ENCODE data around the gene TWNK. TPM values are rescaled to one million over a fixed set of nuclear protein-coding genes. Genes with fewer than 3 reads are reported as not detected.

TWNK gene
- total RNA-seq, 1 donor: 3.9 TPM

GRCh38 chr10:101035314-101035713, 48.0 kb downstream of the TWNK start:
- H3K4me3 ChIP-seq (ENCODE audit: low read depth, low read length): no peak overlapping the region
- TF ChIP-seq CTCF (IDR thresholded peaks at IDR 0.05; ENCODE audit: insufficient read depth, low read depth, low read length): no peak
- DNase-seq (ENCODE audit: low read depth): no peak

DNA sequence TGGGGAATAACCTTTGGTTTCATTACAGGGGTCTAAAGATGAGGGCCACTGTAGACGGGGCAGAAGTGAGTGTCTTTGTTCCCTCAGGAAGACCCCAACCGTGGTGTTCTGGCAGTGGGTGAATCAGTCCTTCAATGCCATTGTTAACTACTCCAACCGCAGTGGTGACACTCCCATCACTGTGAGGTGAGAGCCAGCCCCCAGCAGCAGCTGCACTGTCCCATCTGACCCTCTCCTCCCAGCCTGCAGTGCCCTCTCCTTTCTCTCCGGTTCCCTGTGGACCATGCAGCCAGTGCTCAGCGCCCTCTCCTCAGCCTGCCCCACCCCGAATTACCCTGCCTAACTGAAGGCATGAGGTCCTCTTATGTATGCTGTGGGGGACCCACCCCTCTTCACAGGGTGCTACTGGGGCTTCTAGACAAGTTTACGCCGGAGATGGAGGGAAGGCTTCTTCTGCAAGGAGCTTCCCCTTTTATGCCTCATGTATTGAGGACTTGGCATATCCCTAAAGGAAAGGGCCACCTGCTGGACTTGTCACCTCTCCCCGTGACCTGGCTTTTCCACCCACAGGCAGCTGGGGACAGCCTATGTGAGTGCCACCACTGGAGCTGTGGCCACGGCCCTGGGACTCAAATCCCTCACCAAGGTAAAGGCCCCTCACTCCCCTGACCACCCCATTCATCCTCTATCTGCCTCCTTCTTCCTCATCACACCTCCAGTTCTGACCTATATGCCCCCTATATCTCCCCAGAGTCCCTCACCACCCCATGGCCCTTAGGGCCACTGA, 48.8 kb downstream of the TWNK start:
- no peak for DNase-seq (ENCODE audit: low read depth)
- TF ChIP-seq CTCF (IDR thresholded peaks at IDR 0.05; ENCODE audit: insufficient read depth, low read depth, low read length): no peak
- H3K4me3 ChIP-seq (ENCODE audit: low read depth, low read length): no peak overlapping the region

DNA sequence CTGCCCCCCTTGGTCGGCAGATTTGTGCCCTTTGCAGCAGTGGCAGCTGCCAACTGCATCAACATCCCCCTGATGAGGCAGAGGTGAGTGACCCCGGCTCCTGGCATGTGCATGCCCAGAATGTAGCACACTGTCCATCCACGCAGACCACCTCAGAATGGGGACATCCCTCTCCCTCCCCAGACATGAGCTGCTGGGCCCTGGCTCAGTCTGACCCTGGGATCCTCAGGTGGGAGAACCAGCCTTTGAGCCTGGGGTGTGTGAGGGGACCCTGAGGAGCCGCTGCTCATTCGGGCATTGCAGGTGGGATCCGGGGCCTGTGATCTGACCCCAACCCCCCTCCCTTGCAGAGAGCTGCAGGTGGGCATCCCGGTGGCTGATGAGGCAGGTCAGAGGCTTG, 49.4 kb downstream of the TWNK start:
- H3K4me3 ChIP-seq (ENCODE audit: low read depth, low read length): no peak overlapping the region
- DNase-seq (ENCODE audit: low read depth): no peak
- TF ChIP-seq CTCF (IDR thresholded peaks at IDR 0.05; ENCODE audit: insufficient read depth, low read depth, low read length): no peak

- no peak for TF ChIP-seq CTCF (IDR thresholded peaks at IDR 0.05; ENCODE audit: insufficient read depth, low read depth, low read length)
- DNase-seq (ENCODE audit: low read depth): no peak
- no peak overlapping the region for H3K4me3 ChIP-seq (ENCODE audit: low read depth, low read length)
Measured at GRCh38 chr10:101038484-101038883, 51.1 kb downstream of the TWNK start.

DNA sequence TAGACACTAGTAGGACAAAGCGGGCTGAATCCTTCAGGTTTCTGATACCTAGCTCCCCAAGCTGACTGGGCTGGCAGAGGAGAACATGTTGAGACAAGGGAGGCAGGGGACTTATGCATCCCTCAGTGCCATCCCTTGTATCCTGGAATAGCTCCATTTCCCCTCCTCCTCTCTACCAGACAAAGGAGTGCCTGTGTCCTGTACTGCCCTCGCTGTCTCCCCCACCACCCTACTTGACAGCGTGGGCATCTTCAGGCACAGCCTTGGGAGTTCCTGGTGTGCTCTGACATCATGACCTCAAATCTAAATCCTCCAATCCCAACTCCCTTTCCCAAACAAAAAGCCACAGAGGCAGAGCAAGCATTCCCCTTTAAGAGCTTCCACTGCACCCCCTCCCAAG, 52.7 kb downstream of the TWNK start:
- no peak for TF ChIP-seq CTCF (IDR thresholded peaks at IDR 0.05; ENCODE audit: insufficient read depth, low read depth, low read length)
- no peak for DNase-seq (ENCODE audit: low read depth)
- H3K4me3 ChIP-seq (ENCODE audit: low read depth, low read length): no peak overlapping the region

- H3K4me3 ChIP-seq (ENCODE audit: low read depth, low read length): no peak overlapping the region
- no peak for TF ChIP-seq CTCF (IDR thresholded peaks at IDR 0.05; ENCODE audit: insufficient read depth, low read depth, low read length)
- DNase-seq (ENCODE audit: low read depth): no peak
Measured at GRCh38 chr10:101040851-101041250, 53.5 kb downstream of the TWNK start.
